ENCODE data around the gene PRKN.

PRKN gene

DNA sequence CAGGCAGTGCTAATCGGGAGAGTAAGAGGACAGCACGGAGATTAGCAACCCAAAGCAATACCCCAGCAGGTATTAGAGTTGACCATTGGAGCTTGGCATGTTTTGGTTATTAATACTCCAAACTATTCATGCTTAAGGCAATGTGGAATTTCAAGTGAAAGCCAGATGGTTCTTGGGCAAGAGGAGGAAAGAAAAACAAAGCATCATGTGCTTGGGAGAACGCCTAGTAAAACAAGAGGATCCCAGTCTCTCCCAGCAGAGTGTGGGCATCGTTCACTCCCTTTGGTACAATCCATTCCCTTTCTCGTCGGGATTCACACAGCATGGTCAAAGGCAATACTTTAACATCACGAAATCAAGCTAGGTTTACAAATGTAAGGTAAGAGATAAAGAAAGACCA is 349.8 kb downstream of the PRKN start:
- DNase-seq (ENCODE audit: low read depth) = no peak

DNA sequence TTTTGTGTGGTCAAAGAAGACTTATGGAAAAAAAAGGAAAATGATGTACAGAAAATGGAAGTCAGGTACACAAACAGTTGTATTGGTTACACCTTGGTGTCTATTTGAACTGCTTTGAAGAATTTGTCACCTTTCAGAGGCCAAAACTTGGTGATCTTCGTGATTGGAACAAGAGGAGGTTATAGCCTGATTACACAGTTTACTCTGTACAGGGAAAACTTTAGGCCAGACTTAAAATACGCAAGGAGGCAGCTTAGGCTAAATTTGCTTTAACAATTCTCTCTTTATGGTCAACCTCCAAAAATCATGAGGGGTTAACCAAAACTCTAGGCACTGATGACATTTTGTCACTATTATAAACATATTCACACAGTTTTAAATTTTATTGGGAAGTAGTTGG is 353.7 kb downstream of the PRKN start:
- DNase-seq (ENCODE audit: low read depth) = no peak

DNA sequence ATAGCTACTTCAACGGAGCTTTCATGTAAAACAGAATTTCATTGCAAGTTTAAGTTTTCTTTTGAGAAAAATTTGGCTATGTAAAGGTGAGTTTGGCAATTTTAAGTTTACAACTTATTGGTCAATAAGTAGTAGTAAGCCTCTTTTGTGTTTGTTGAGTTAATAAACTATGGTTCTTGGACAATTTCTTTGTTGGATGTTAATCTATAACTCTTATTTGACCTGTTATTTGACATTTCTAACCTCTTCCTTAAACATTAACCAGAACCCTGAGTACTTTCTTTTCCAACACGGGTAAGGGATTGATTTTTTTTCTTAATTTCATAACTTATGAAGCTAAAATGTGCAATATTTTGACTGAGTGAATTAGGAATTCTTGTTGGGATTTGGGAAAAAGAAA is 354.4 kb downstream of the PRKN start:
- no peak for DNase-seq (ENCODE audit: low read depth)

DNA sequence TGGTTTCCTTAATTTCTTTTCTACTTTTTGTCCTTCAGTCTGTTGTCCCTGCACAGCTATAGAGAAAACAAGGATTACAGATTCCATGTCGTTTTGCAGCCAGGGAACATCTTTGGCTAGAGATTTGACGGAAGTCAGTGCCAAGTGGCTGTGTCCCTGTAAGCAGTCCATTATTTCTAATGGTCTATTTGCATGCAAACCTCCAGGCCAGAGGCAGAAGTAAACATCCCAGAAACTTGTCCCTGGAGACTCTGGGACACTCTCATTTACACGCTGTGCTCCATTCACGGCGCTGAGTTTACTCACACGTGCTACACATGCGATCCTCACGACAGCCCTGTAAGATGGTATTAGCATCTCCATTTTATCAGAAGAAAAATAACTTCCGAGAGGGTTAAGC is 355.5 kb downstream of the PRKN start:
- no peak for DNase-seq (ENCODE audit: low read depth)

DNA sequence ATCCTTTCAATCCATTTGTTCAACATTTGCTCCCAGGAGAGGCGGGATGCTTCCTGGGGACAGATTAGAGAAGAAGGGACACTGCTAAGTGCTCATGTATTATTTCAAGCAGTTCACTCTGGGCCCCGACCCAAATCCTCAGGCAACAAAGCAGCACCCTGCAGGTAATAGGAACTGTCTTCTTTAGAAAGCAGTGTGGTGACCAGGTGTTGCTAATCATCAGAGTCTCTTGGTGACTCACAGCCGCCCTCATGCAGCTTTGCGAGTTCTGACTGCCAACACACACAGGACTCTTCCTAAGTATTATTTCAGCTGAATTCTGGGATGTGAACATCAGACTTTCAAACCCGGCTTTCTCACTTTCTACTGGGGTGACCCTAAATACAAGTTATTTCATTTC is 356.4 kb downstream of the PRKN start:
- DNase-seq (ENCODE audit: low read depth) = no peak

DNA sequence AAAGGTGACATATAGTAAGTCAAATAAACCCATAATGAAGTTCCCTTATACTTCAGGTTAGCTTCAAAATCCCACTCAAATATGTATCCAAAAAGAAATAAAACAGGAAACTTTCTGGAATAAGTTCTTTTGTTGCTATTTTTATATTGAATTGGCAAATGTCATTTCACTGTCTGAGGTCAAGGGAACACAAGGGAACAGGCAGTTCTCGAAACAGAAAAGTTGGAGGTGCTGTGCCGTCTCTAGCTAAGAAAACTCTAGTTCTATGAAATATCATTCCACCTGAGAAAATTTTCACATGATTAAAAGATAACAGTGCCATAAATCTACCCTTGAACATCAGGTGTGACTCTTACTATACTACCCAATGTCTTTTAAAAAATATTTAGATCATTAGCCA is 358.5 kb downstream of the PRKN start:
- DNase-seq (ENCODE audit: low read depth) = no peak

DNA sequence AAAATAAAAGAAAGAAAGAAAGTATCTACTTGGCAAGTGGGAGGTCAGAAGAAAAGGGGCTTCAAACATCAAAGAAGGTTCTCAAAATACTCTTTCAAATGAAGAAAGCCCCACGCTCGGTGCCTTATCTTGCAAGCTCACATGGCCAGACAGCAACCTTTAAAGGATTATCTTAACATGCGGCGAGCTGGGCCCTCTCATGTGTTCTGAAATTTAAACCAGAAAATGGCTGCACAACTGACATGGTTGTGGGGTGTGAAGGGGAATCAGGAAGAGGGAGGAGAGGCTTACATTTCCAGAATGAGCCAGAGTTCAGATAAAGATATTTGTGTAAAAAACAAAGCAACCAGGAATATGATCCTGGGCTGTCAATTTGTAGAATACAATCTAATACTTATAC is 363.1 kb downstream of the PRKN start:
- no peak for DNase-seq (ENCODE audit: low read depth)

DNA sequence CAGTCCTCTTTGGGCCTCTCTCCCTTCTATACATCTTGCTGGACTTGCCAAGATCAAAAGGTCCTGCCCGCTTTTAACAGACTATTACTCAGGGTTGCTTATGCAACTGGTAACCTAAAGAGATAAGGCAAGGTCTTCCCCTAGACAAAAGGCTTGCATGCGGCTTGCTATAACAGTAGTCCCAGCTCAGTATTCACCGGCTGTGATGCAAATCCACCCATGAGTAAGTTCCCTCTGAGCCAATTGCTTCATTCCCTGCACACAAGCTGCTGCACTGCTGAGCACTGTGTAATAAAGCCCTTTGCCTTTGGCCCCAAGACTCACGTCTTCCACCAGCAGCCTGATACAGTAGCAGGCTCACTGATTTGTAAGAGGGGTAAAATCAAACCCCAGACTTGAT is 363.8 kb downstream of the PRKN start:
- DNase-seq (ENCODE audit: low read depth) = no peak

DNA sequence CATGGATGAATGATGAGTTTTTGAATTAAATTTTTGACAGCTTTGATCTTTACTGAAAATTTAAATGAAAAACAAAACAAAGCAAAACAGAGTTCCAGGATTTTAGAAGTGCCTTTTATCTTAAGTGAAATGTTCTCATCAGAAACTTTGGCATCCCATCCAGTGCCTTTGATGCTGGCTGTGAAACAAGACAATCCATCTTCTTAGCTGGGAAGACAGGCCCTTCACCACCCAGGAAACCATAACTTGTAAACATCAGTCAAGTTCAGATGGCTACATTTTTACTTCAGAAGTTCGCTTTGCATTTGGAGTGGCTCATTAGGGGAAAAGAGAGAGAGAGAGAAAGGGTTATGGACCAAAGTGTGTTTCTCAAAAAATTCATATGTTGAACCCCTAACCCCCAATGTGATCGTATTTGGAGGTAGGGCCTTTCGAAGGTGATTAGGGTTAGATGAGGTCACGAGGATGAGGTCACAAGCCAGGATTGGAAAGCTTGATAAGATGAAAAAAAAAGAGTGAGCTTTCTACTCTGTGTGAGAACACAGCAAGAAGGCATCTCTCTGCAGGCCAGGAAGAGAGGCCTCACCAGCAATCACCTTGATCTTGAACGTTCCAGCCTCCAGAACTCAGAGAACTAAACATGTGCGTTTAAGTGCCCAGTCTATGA is 366.5 kb downstream of the PRKN start:
- DNase-seq (ENCODE audit: low read depth) = no peak

DNA sequence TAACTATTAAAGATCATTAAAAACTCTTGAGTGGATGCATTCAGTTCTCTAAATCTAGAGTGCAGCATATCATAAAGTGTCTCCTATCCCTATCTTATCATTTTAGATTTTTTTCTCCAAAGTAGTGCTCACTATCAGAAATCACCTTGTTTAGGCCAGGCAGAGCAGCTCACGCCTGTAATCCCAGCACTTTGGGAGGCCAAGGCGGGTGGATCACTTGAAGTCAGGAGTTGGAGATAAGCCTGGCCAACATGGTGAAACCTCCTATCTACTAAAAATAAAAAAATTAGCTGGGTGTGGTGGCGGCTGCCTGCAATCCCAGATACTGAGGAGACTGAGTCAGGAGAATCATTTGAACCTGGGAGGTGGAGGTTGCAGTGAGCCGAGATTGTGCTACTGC is 368.9 kb downstream of the PRKN start:
- no peak for DNase-seq (ENCODE audit: low read depth)

DNA sequence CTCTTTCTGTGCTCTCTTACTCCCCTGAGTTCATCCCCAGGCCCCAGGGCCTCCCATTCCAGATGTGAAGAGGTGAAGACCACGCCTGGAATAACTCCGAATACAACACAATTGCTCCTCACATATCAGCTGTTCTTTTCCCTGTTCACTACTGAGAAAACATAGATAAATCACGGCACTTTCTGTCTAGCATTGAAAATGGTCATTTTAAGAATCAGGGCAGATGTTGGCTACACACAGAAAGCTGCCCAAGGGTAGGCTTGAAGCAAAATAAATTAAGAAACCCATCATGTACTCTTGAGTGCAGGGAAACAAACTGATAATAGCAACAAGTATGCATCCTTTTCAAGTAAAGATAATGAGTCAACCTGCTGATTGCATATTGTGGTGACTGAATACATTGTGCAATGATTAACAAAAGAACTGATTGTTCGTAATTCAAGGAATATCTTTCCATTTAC is 382.5 kb downstream of the PRKN start:
- DNase-seq (ENCODE audit: low read depth) = no peak

DNA sequence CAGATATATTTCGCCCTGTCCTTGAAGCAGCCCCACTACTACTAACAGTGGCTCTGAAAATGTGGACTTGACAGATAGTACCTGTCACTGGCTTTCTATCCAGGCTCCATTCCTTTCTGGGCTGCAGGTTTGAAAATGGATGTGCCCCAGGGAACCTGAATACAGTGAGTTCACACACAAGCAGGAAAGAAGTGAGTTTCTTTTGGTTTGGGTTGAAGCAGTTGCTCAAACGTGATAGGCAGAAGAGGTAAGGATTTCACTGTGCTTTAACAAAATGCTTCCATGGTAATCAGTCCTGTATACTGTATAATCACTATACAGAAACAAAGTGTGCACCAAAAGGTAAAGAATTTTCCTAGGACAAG is 382.9 kb downstream of the PRKN start:
- no peak for DNase-seq (ENCODE audit: low read depth)

DNA sequence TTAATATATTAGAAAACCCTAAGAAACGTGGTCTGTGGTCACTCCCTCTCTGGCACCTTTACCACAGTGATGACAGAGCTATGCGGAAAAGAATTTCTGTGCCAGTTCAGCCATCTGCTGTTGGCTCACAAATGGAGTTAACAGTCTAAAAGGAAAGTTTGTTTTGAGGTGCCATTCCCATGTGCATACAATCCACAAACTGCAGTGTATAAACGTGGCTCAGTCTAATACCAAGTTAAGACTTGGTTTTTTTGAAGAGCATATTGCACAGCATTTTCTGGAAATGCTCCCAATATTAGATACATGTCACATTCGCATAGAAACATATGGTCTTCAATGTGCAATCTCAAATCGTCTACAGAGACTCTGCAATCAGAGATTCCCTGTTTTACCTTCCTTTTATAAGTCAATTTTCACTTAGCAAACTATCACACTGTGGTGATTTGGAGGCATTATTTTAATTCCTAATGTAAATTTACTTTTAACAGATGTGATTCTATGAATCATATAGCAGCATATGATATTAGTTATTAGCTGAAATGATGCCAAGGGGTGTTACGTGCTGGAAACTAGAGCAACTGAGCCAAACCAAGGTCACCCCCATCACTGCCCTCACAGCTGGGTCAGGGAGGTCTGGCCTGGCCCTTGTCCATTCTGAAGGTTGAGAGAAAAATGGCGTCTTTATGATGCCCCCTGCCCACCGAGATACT is 383.5 kb downstream of the PRKN start:
- DNase-seq (ENCODE audit: low read depth) = no peak

DNA sequence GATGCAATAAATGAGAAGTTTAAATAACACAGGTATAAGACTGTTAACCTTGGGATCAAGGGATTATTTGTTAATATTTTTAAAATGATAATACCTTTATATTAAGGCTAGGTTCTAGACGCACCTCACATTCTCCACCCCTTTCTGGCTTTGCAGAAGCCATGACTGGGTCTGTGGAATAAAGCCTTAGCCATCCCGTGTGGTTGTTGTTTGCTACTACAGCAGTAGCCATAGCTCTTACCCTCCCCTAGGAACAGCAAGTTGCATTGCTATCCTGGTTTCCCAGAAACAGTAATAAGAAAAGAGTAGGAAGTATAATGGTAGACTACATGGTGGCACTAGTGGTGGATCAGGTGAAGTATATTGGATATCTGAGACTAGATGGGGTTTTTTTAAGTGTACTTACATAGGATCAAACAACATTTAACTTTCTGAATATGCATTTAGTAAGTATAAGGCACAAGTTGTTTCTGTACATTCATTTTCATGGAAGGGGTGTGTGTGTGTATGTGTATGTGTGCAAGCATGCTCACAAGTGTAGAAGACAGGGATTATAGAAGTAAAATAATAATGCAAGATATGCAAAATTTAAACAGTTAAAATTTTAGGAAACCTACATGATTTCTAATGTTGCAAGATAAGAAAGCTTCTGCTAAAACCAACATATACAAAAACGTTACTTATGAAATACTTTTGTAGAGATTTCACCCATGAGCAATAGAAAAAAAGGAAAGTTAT is 384.2 kb downstream of the PRKN start:
- DNase-seq (ENCODE audit: low read depth) = no peak

DNA sequence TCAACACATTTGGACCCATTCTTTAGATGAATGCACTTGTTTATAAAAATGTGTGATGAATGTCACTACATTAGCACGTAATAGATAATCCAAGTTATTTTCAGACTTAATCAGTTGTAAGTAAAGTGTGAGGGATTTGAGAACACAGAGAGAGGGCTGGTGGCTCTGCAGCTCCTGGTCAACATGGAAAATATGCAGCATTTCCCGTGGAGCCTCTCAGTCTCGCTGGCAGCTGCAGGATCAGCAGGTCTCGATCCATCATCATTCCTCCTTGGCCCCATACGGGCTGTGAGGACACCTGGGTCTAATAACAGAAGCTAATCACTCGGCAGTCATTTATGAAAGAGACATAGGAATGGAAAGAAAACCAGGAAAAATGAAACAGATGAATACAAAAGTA is 390.2 kb downstream of the PRKN start:
- DNase-seq (ENCODE audit: low read depth) = no peak

DNA sequence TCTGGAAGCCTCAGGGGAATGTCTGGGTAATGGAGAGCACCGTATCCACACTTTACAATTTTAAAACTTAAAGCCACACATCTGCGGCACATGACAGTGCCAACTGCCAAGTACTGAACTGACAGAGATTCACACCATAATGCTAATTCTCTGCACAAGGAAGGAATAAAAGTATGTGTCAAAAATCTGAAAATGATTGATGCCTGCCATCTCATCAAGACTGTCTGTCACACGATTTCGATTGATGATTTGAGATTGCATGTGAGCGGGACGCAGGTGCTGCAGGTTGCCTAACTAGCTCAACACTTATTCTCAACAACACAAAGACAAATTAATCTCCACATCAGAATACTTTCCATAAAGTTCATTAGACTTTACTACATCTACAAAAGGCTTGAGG is 391.2 kb downstream of the PRKN start:
- no peak for DNase-seq (ENCODE audit: low read depth)

DNA sequence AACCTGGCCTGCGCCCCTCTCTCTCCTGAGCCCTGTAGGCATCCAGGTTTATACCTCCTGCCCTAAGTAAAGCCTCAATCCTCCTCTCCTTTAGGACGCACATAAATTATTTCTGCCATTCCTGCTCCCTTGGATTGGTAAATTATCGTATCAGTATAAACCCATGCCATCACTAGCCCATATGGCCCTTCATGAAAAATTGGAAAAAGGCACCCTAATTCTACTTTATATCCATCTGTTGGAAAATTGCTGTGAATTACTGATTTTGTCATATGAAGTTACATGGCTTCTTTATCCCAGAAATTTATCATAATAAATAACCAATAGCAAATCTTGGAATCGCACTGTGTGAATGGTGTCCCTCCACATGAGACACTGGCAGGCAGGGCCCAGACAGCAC is 395.2 kb downstream of the PRKN start:
- no peak for DNase-seq (ENCODE audit: low read depth)

DNA sequence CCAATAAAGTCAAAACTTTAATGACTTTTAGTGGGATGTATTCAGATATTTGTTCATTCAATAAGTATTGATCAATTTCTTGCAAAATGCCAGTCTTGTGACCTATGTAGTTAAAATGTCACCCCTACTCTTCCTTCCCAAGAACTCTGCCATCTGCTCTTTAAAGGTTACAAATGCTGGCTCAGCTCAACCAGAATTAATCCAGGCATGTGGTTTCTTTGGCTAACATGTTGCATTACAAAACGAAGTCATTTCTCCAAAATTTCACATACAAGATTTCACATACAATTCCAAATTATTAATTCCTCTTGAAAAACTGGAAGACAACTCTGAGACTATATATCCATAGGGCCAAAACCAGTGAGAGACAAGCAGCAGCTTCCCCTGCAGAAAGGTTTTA is 395.7 kb downstream of the PRKN start:
- no peak for DNase-seq (ENCODE audit: low read depth)

DNA sequence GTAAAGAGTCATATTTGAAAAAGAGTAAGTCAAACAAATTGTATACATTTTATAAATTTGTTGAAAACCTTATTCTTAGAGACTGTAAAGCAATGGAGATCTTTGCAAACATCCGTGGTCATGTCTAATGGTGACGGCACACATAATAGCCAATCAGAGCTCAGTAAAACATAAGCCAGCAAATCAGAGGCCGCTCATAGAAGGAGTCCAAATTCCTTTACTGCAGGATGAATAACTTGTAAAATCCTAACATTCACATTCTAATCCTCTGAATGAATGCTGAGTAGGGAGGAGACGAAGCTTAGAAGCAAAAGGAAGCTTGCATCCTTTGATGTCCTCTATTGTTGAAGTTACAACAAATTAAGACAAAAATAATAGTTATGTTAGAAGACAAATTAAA is 401.7 kb downstream of the PRKN start:
- DNase-seq (ENCODE audit: low read depth) = no peak

DNA sequence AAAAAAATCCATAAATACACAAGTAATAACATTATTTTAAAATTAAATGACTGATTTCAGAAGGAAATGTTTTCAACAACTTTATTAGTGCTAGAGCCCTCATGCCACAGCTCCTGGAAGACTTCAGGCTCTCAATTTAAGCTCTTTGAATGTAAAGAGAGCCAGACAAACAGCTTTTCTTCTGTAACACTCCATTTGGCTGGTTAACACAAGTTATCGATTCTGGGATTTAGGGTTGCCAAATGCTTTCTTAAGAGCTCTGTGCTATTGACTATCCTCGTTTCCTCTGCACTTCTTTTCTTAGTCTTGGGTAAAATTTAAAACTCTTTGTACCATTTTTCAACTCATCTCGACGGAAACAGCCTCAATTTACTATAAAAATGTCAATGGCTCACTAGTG is 402.5 kb downstream of the PRKN start:
- no peak for DNase-seq (ENCODE audit: low read depth)

DNA sequence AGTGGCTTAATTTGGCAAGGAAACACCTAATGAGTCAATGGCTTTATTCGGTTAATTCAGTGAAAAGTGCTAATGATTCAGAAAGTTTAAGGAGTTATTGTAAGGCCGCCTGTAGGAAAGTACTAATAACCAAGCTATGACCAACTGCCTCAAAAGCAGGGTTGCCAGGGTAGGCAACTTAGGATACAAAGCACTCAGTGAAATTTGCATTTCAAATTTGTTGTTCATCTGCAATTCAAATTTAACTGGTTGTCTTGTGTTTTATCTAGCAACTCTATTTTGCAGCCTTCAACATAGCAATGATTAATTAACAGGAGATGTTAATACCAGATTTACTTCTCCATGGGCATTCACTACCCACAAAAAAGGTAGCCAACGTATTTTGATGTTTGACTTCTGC is 412.3 kb downstream of the PRKN start:
- no peak for DNase-seq (ENCODE audit: low read depth)

DNA sequence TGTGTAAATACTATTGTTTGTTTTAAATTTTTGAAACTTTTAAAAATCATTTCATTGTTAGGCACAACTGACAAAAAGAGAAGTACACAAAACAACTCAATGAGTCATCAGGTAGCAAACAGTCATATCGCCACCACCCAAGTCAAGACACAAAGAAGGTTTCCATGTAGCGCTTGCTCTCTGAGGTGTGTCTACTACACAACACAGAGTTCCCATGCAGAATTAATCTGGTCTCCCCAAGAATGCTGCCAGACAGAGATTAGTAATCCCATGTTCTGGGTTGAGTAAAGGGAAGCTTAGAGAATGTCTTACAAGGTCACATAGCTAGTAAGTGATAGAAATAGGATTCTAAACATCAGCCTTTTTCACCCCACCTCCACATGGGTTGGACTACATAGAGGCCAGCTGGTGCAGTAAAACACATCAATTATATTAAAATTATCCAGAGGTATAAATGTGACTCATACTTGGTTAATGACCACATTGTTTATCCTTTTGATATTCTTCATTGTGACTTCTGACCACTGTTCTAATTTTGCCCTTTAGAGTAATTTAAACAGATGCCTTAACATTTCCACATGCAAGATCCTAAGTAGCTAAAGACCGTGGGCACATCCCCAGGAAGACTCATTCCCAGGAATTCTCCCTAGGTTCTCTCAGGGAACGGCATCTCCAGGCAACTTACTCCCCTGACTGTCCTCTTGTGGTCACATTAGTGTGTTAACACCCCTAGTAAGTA is 413.5 kb downstream of the PRKN start:
- no peak for DNase-seq (ENCODE audit: low read depth)

DNA sequence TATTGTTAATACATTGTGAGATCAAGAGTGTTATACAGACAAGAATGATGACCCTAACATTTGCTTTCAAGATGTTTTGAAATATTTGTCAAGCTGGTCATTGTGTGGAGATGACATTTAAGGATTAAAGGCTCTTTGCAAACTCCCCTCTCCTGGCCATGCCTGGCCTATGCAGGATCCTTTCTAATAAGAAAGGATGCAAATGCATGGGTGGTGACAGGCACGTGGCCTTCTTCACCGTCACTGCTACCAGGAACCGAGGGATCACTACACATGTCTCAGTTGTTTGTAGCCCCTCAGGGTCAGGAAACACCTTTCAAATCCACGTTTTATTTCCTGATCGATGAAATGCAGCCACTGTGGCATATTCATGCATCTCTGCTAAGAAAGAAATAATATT is 419.7 kb downstream of the PRKN start:
- DNase-seq (ENCODE audit: low read depth) = no peak
